ENCODE measurements around the gene ALDH8A1.

- TF ChIP-seq, protein P1, sequence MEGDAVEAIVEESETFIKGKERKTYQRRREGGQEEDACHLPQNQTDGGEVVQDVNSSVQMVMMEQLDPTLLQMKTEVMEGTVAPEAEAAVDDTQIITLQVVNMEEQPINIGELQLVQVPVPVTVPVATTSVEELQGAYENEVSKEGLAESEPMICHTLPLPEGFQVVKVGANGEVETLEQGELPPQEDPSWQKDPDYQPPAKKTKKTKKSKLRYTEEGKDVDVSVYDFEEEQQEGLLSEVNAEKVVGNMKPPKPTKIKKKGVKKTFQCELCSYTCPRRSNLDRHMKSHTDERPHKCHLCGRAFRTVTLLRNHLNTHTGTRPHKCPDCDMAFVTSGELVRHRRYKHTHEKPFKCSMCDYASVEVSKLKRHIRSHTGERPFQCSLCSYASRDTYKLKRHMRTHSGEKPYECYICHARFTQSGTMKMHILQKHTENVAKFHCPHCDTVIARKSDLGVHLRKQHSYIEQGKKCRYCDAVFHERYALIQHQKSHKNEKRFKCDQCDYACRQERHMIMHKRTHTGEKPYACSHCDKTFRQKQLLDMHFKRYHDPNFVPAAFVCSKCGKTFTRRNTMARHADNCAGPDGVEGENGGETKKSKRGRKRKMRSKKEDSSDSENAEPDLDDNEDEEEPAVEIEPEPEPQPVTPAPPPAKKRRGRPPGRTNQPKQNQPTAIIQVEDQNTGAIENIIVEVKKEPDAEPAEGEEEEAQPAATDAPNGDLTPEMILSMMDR (IDR thresholded peaks at IDR 0.05) = no peak
- no peak for TF ChIP-seq POLR2A (IDR thresholded peaks at IDR 0.05)
Measured at GRCh38 chr6:134902074-134902861, 47.6 kb downstream of the ALDH8A1 start.

Data from stomach (tissue), 4 donors.